HepG2 (cell line): ENCODE data around the gene CCSER2. TPM values are rescaled to one million over a fixed set of nuclear protein-coding genes. Genes with fewer than 3 reads are reported as not detected.

Source experiments
- ATAC-seq: fragments of 200-7000 bp; cut with Tn5 transposase; 3 replicates; pipeline ENCODE4 v1.9.1; 2020; ENCODE audit warnings: mild to moderate bottlenecking, moderate library complexity
- BruUV-seq: library from RNA; stranded (reverse); fragments of 400-500 nt; replicated peaks from 2 replicates; lab custom pipeline; 2021; lab: Mats Ljungman, UMichigan
- CTCF ChIA-PET: fragments of 300-600 bp; formaldehyde crosslinking; extraction: SDS; loops from one replicate; lab custom pipeline; 2021; ENCODE audit warnings: low total read pairs, inconsistent platforms, low intra/inter-chr PET ratio; lab: Yijun Ruan, JAX
- POLR2A ChIA-PET: fragments of 350-600 bp; sonication (Branson Sonifier 250); formaldehyde crosslinking; loops from one replicate; lab custom pipeline; 2020; ENCODE audit warnings: antibody characterized with exemption, inconsistent platforms; lab: Yijun Ruan, JAX
- DNase-seq: peaks from one replicate; pipeline ENCODE4 v3.0.0-alpha.2; 2015; ENCODE audit warnings: low spot score
- FAIRE-seq: peaks from 3 replicates; lab custom pipeline; 2011; peaks lifted over from hg19 to GRCh38; lab: Jason Lieb, UNC
- H2AFZ ChIP-seq: one replicate; pipeline ENCODE4 v1.6.1; 2011; ENCODE audit warnings: low read length, inconsistent platforms
- H3K27ac ChIP-seq: fragments of 300-600 bp; 3 replicates; pipeline ENCODE4 v1.8.0; 2011; ENCODE audit warnings: mixed run types, mild to moderate bottlenecking, mixed read lengths, low read length, inconsistent platforms; ENCODE audit not compliant: insufficient read depth; ENCODE audit errors: extremely low read length
- H3K27me3 ChIP-seq, 2 experiments: fragments of 200-600 bp in 1 of 2; 2 replicates in 1 of 2; 3 replicates in 1 of 2; pipeline versions ENCODE4 v1.6.0 to v1.8.0; 2011; ENCODE audit warnings: low read length in 2 of 2, mild to moderate bottlenecking in 2 of 2, moderate library complexity in 2 of 2, inconsistent platforms in 1 of 2; ENCODE audit not compliant: insufficient read depth in 2 of 2, control insufficient read depth in 1 of 2
- H3K36me3 ChIP-seq, 2 experiments: fragments of 200-600 bp in 1 of 2; replicated peaks in 1 of 2; 2 replicates in 1 of 2; 3 replicates in 1 of 2; pipeline versions ENCODE4 v1.5.1 to v1.8.0; 2011; ENCODE audit warnings: low read length in 2 of 2, inconsistent platforms in 1 of 2; ENCODE audit not compliant: insufficient read depth in 2 of 2, control insufficient read depth in 1 of 2
- H3K4me1 ChIP-seq: 2 replicates; pipeline ENCODE4 v1.5.1; 2012; ENCODE audit warnings: low read length, inconsistent platforms; ENCODE audit not compliant: insufficient read depth
- H3K4me2 ChIP-seq: 2 replicates; pipeline ENCODE4 v1.6.0; 2011; ENCODE audit warnings: low read depth, low read length, inconsistent platforms
- H3K4me3 ChIP-seq, 3 experiments: fragments of 200-600 bp in 1 of 3; sonication (generic), shearing (Covaris generic) in 1 of 3; replicated peaks in 1 of 3; 2 replicates each; pipeline ENCODE4 v1.5.1; 2011 to 2016; ENCODE audit warnings: low read length in 3 of 3, inconsistent platforms in 2 of 3, low read depth in 2 of 3, mild to moderate bottlenecking in 2 of 3, control low read depth in 1 of 3, mixed read lengths in 1 of 3; ENCODE audit not compliant: insufficient read depth in 1 of 3
- H3K79me2 ChIP-seq: one replicate; pipeline ENCODE4 v1.6.1; 2011; ENCODE audit warnings: low read length, inconsistent platforms; ENCODE audit not compliant: insufficient read depth
- H3K9ac ChIP-seq: 2 replicates; pipeline ENCODE4 v1.6.0; 2011; ENCODE audit warnings: mild to moderate bottlenecking, low read depth, low read length, inconsistent platforms; ENCODE audit not compliant: insufficient read depth
- H3K9me3 ChIP-seq: 2 replicates; pipeline ENCODE4 v1.5.1; 2012; ENCODE audit warnings: mild to moderate bottlenecking, low read length
- H4K20me1 ChIP-seq: 2 replicates; pipeline ENCODE4 v1.6.0; 2011; ENCODE audit warnings: inconsistent platforms, mild to moderate bottlenecking, low read length, moderate library complexity; ENCODE audit not compliant: insufficient read depth
- AKNA ChIP-seq: sonication (generic); formaldehyde crosslinking; IDR thresholded peaks from 2 replicates; pipeline ENCODE4 v1.4.0; 2020; ENCODE audit warnings: missing genetic modification reagents, borderline replicate concordance
- CBFB ChIP-seq: sonication (generic); formaldehyde crosslinking; IDR thresholded peaks from 2 replicates; pipeline ENCODE4 v1.4.0; 2020; ENCODE audit warnings: missing genetic modification reagents
- FOXP4 ChIP-seq: sonication (generic); formaldehyde crosslinking; IDR thresholded peaks from 2 replicates; pipeline ENCODE4 v1.4.0; 2020; ENCODE audit warnings: missing genetic modification reagents
- HNF4G ChIP-seq, 2 experiments: sonication (generic) in 1 of 2; formaldehyde crosslinking in 1 of 2; IDR thresholded peaks; 2 replicates each; pipeline versions ENCODE4 v1.4.0 to v1.6.1; 2011 to 2020; ENCODE audit warnings: borderline replicate concordance in 2 of 2, low read depth in 2 of 2, mild to moderate bottlenecking in 2 of 2, low read length in 1 of 2, missing genetic modification reagents in 1 of 2, moderate library complexity in 1 of 2
- HNRNPH1 ChIP-seq: fragments of 200-400 bp; formaldehyde crosslinking; optimal IDR thresholded peaks from 2 replicates; pipeline ENCODE3; 2017; ENCODE audit warnings: mild to moderate bottlenecking, low read depth, low read length
- NCOA2 ChIP-seq: sonication (generic); formaldehyde crosslinking; IDR thresholded peaks from 2 replicates; pipeline ENCODE4 v1.8.0; 2022; ENCODE audit warnings: inconsistent platforms
- RORA ChIP-seq: sonication (generic); formaldehyde crosslinking; IDR thresholded peaks from 2 replicates; pipeline ENCODE4 v1.5.0; 2020; ENCODE audit warnings: mild to moderate bottlenecking, missing genetic modification reagents, moderate library complexity
- TAF1 ChIP-seq: sonication (generic); formaldehyde crosslinking; IDR thresholded peaks from 2 replicates; pipeline ENCODE4 v1.4.0; 2020; ENCODE audit warnings: missing genetic modification reagents
- THAP11 ChIP-seq: IDR thresholded peaks from 2 replicates; pipeline ENCODE4 v1.6.1; 2016; ENCODE audit warnings: missing biosample characterization, missing genetic modification reagents
- ZBTB33 ChIP-seq: sonication (generic); formaldehyde crosslinking; IDR thresholded peaks from 2 replicates; pipeline ENCODE4 v1.4.0; 2020; ENCODE audit warnings: missing genetic modification reagents
- ZFP36L1 ChIP-seq: sonication (generic); formaldehyde crosslinking; IDR thresholded peaks from 2 replicates; pipeline ENCODE4 v1.8.0; 2022; ENCODE audit warnings: mild to moderate bottlenecking, missing genetic modification reagents, moderate library complexity
- ZFP82 ChIP-seq: sonication (generic); formaldehyde crosslinking; IDR thresholded peaks from 2 replicates; pipeline ENCODE4 v1.5.1; 2020; ENCODE audit warnings: mild to moderate bottlenecking, missing genetic modification reagents, borderline replicate concordance
- ZNF337 ChIP-seq: sonication (generic); formaldehyde crosslinking; IDR thresholded peaks from 2 replicates; pipeline ENCODE4 v1.5.1; 2020; ENCODE audit warnings: missing genetic modification reagents, low read depth, mild to moderate bottlenecking, borderline replicate concordance
- ZNF382 ChIP-seq: sonication (generic); formaldehyde crosslinking; IDR thresholded peaks from 2 replicates; pipeline ENCODE4 v1.5.0; 2020; ENCODE audit warnings: missing genetic modification reagents, mild to moderate bottlenecking, borderline replicate concordance
- ZNF879 ChIP-seq: sonication (generic); formaldehyde crosslinking; IDR thresholded peaks from 2 replicates; pipeline ENCODE4 v1.8.1; 2023; ENCODE audit warnings: missing genetic modification reagents
- WGBS: methylation state at CpG from one replicate; pipeline ENCODE4 v1.1.6; 2017; ENCODE audit warnings: low lambda C conversion rate; 5-methylcytosine and 5-hydroxymethylcytosine counted together
- in situ Hi-C: cut with HindIII; loops from 2 replicates; pipeline ENCODE4 v1.10.0; 2017; ENCODE audit warnings: low pct_unique_long_range_greater_than_20kb; ENCODE audit not compliant: extremely low pct_ligation_motif_present
- intact Hi-C: fragments of 100-400 bp; cut with micrococcal nuclease; formaldehyde crosslinking; loops from one replicate; pipeline ENCODE4 v1.10.0; 2022; ENCODE audit not compliant: unreplicated experiment
- polyA plus RNA-seq, 8 experiments: library from polyadenylated mRNA; depleted of rRNA in 3 of 8; stranded (reverse) in 7 of 8; unstranded in 1 of 8; fragments of >200 nt; fragmentation: Illumina TruSeq in 4 of 8; extraction: Trizol in 4 of 8; gene quantifications; 2 replicates each; pipeline versions ENCODE4 v1.2.1 to v1.2.3, GENCODE V29; 2011 to 2016; ENCODE audit warnings: low read depth in 4 of 8, missing spikeins in 1 of 8, mixed read lengths in 1 of 8; ENCODE audit not compliant: insufficient read depth in 1 of 8
- total RNA-seq, 5 experiments: library from RNA; depleted of rRNA; stranded (reverse); fragments of >200 nt; fragmentation: Illumina TruSeq; extraction: Trizol; gene quantifications; 2 replicates each; pipeline ENCODE4 v1.2.3, GENCODE V29; 2016; ENCODE audit warnings: low read depth in 1 of 5

Gene CCSER2
- total and polyA plus RNA-seq, 2 of the 13 experiments (the other 11 are each of a cell fraction or from before 2014, with no cell fraction given) = 13.3 to 17.2 TPM

- ATAC-seq (no peak), DNase-seq (no peak), FAIRE-seq (no peak)
- H3K36me3 ChIP-seq = peaks cover 0 to 1% of the 10 kb centered on the region in 2 experiments; a peak in 1 of 5 replicates
- no peaks in the 10 kb centered on the region for H4K20me1 ChIP-seq
- H3K4me3 ChIP-seq = no peak overlapping the region
- in situ Hi-C loops (no loop called here), intact Hi-C loops (no loop called here)
- H3K27ac ChIP-seq = no peak overlapping the region
- ChIA-PET CTCF (no interaction called here), POLR2A (no interaction called here)
- no peak overlapping the region for H2AFZ ChIP-seq
- H3K27me3 ChIP-seq = no peaks in the 10 kb centered on the region
- no peak overlapping the region for H3K4me2 ChIP-seq
- H3K9ac ChIP-seq = no peak overlapping the region
- H3K79me2 ChIP-seq = no peaks in the 10 kb centered on the region
- peaks cover 12% of the 10 kb centered on the region for H3K4me1 ChIP-seq
- TF ChIP-seq HNF4G (IDR thresholded peaks at IDR 0.05; ENCODE audit: borderline replicate concordance, low read depth, low read length) (no peak), HNF4G (CRISPR knock-in tag; IDR thresholded peaks at IDR 0.05; ENCODE audit: borderline replicate concordance, low read depth) (no peak), THAP11 (CRISPR knock-in tag) (no peak), TAF1 (CRISPR knock-in tag) (no peak), ZNF382 (no peak), FOXP4 (CRISPR knock-in tag) (no peak), ZNF337 (CRISPR knock-in tag) (no peak), ZFP36L1 (CRISPR knock-in tag) (no peak), RORA (CRISPR knock-in tag) (no peak), ZNF879 (CRISPR knock-in tag) (no peak), ZFP82 (CRISPR knock-in tag) (no peak), AKNA (CRISPR knock-in tag) (no peak), ZBTB33 (CRISPR knock-in tag) (no peak), HNRNPH1 (no peak), NCOA2 (CRISPR knock-in tag) (no peak), CBFB (CRISPR knock-in tag) (no peak)
- H3K9me3 ChIP-seq = no peaks in the 10 kb centered on the region
- no TSS peak for BruUV-seq
- 93% methylated on average over 3 of the region's 3 CpGs for whole genome bisulfite sequencing
Measured at GRCh38 chr10:84473136-84473535, 144.7 kb downstream of the CCSER2 start.
